Measurements from ENCODE around the gene LTB4R2.
A peak's percentile ranks its signal among the peaks of the same experiment; 100 is the strongest.
"Not testable (repeated sequence)": the region's sequence is repeated elsewhere in the genome, so short reads cannot be mapped to it uniquely, and the experiment has no call there.

The LTB4R2 gene

DNA sequence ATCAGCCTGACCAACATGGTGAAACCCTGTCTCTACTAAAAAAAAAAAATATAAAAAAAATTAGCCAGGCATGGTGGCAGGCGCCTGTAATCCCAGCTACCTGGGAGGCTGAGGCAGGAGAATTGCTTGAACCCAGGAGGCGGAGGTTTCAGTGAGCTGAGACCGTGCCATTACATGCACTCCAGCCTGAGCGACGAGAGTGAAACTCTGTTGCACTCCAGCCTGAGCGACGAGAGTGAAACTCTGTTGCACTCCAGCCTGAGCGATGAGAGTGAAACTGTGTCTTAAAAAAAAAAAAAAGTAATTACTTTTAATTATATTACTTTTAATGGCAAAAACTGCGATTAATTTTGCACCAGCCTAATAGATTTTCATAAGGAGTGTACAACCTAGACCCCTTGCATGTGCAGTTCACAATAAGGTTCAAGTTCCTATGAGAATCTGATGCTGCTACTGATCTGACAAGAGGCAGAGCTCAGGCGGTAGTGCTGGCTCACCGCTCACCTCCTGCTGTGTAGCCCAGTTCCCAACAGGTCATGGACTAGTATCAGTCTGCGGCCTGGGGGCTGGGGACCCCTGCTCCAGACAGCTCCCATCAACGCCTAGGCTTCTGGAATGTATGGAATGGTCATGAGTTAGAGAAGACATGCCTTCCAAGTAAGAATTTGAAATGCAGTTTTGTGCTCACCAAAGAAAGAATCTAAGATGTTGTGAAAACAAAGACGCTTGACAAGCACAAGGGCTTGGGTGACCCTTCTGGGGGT, 11.5 kb downstream of the LTB4R2 start:
- DNase-seq, result no peak

GRCh38 chr14:24322672-24323071, 12.7 kb downstream of the LTB4R2 start:
- DNase-seq, result no peak

- no peak for DNase-seq
Measured at GRCh38 chr14:24323341-24323740, 13.4 kb downstream of the LTB4R2 start.

GRCh38 chr14:24324024-24324423, 14.1 kb downstream of the LTB4R2 start:
- DNase-seq, result no peak

GRCh38 chr14:24325041-24325530, 15.1 kb downstream of the LTB4R2 start:
- no peak for DNase-seq

- no peak for DNase-seq
Measured at GRCh38 chr14:24325963-24326362, 16.0 kb downstream of the LTB4R2 start.

- no peak for DNase-seq
Measured at GRCh38 chr14:24327303-24327702, 17.4 kb downstream of the LTB4R2 start.

GRCh38 chr14:24327914-24328313, 18.0 kb downstream of the LTB4R2 start:
- not testable (repeated sequence) for DNase-seq

GRCh38 chr14:24329073-24329663, 19.2 kb downstream of the LTB4R2 start:
- DNase-seq, result no peak

GRCh38 chr14:24329736-24330135, 19.8 kb downstream of the LTB4R2 start:
- no peak for DNase-seq

- no peak for DNase-seq
Measured at GRCh38 chr14:24330973-24331674, 21.2 kb downstream of the LTB4R2 start.

DNA sequence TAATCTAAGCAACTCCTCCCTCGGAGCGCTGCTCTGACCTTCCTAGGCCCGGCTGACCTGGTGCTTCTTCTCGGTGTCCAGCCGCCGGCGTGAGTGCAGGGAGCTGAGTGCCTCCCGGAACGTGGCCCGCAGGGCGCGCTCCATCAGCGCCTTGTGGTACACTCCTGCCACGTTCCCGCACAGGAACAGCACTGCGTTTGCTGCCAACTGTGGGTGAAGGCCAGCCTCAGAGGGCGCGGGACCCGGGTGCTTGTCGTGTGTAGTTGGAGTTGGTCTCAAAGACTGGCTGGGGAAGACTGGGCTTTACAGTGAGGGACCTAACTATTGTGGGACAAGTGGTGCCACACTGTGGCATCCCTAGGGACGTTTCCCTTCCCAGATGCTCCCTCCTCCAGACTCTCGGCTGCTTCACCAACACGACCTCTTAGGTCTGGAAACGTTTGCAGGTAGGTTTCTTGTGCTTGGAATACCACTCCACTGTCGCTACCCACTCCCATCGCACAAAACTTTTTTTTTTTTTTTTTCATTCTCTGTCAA, 21.9 kb downstream of the LTB4R2 start:
- no peak for DNase-seq

- peak; percentile 85 for DNase-seq
Measured at GRCh38 chr14:24332268-24332993, 22.5 kb downstream of the LTB4R2 start.

- DNase-seq, result no peak
Measured at GRCh38 chr14:24334431-24335291, 24.7 kb downstream of the LTB4R2 start, which contains the start of gene ADCY4. Gene ADCY4, minus strand, starts transcription at chr14:24335071. Its CDS starts 419 bp downstream, at chr14:24334652.

- no peak for DNase-seq
Measured at GRCh38 chr14:24335461-24336171, 25.7 kb downstream of the LTB4R2 start.

GRCh38 chr14:24337144-24337823, 27.3 kb downstream of the LTB4R2 start:
- DNase-seq, result no peak

GRCh38 chr14:24337824-24338175, 27.9 kb downstream of the LTB4R2 start:
- DNase-seq, result no peak

DNA sequence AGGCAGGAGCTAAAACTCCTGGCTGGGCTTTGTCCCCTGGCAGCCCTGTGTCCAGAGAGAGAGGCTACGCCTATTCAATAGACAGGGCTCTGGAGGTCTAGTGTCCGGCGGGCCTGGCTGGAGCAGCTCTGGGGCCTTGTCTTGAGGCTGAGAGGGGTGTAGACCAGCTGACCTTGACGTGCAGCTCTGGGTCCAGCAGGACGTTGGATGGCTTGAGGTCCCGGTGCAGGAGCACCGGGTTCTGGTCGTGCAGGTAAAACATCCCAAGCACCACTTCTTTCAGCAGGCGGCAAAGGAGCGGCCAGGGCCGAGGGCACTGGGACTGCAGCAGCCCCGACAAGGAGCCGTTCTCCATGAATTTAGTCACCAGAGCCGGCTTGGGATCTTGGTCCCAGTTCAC, 28.9 kb downstream of the LTB4R2 start:
- no peak for DNase-seq

DNA sequence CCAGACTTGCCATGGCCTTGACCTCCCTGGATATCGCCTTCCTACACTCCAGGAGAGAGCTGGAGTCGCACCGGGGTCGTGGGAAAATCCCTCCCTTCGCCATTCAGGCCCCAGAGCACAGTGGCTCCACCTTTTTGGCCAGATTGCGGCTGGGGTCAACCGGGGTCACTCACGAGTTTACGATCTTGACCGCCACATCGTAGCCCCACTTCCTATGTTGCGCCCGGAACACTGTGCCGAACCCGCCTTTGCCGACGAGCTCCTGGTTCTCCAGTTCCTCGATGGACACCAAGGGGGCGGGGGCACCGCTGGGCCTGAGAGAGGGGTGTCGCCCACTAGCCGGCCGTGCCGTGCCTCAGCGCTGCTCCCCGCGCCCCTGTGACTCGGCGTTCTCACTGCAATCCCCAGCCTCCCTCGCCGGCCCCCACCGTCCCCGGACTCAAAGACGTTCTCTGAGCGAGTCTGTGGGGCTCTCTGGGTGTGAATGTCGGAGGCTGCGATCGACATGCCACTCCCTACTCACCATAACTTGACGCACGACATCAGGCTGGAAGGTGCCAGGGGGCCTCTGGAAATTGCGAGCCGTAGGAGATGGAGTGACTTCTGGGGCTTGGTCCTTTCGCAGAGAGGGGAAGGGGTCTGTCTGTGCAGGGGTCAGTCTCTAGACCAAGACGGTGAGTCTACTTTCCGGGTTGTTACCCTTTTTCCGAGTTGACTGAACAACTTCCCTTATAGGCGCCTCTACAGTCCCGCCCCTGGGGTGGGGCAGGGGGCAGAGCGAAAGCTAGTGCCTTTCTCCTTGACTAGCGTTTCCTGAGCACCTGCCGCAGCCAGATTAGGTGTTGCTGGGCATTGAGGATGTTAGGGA, 29.6 kb downstream of the LTB4R2 start, which contains the start of gene RIPK3:
Gene RIPK3, minus strand, starts transcription at position 708 of the 868 bp plus-strand sequence. Its CDS starts 165 bp downstream, at position 543.
- DNase-seq, result no peak
